Kidney epithelial cell (primary cell): Measurements from ENCODE around the gene MAX. TPM values are rescaled to one million over a fixed set of nuclear protein-coding genes. Genes with fewer than 3 reads are reported as not detected.
"Not testable (repeated sequence)": the region's sequence is repeated elsewhere in the genome, so short reads cannot be mapped to it uniquely, and the experiment has no call there.

Source experiments
- DNase-seq: peaks from one replicate; pipeline ENCODE4 v3.0.0-alpha.2; 2010; ENCODE audit warnings: low read depth
- H3K27me3 ChIP-seq: 2 replicates; pipeline ENCODE4 v1.6.0; 2011; ENCODE audit warnings: low read length; ENCODE audit not compliant: control insufficient read depth, insufficient read depth
- H3K36me3 ChIP-seq: 2 replicates; pipeline ENCODE4 v1.5.1; 2011; ENCODE audit warnings: low read length; ENCODE audit not compliant: control insufficient read depth, insufficient read depth
- H3K4me3 ChIP-seq: 2 replicates; pipeline ENCODE4 v1.5.1; 2011; ENCODE audit warnings: low read depth, mild to moderate bottlenecking, control low read depth, low read length
- CTCF ChIP-seq: IDR thresholded peaks from 2 replicates; pipeline ENCODE4 v1.5.1; 2011; ENCODE audit warnings: mild to moderate bottlenecking, moderate library complexity, low read length, control low read depth, inconsistent platforms; ENCODE audit not compliant: insufficient read depth, poor library complexity, severe bottlenecking
- total RNA-seq: library from RNA; depleted of rRNA; stranded (reverse); fragments of >200 nt; gene quantifications from 2 replicates; pipeline ENCODE4 v1.2.3, GENCODE V29; 2015

MAX gene
- total RNA-seq, 1 donor from 2014 or later = 59.5 TPM

- Histone ChIP-seq H3K4me3 (no peak overlapping the region), H3K27me3 (no peaks in the 10 kb centered on the region), H3K36me3 (peaks cover 2% of the 10 kb centered on the region)
- DNase-seq = no peak
- no peak for TF ChIP-seq CTCF
These were observed 6.6 kb downstream of the MAX start for GRCh38 chr14:65095633-65096205.

DNA sequence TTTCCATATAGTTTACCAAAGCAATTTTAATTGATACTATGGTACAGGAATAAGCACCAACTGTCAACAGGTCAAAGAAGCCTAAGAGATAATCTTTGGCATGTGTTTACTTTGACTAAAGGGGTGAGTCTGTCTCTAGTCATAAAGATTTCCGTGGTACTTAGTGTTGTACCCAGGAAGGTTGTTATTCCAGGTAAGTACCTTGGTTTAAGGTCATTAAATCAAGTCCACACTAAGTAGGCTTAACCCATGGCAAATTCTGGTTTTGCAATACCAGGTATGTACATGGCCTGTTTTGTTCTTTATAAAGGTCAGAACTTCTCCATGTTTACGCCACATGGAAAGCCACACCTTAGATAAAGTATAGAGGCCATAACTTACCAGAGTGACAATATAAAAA is 10.0 kb downstream of the MAX start:
- peaks cover 2% of the 10 kb centered on the region for H3K36me3 ChIP-seq
- TF ChIP-seq CTCF = no peak

DNA sequence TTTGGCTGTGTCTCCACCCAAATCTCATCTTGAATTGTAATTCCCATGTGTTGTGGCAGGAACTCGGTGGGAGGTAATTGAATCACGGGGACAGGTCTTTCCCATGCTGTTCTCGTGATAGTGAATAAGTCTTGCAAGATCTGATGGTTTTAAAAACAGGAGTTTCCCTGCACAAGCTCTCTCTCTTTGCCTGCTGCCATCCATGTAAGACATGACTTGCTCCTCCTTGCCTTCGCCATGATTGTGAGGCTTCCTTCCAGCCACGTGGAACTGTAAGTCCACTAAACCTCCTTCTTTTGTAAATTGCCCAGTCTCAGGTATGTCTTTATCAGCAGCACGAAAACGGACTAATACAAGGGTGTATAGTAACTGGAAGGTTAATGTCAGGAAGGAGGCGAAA is 14.5 kb downstream of the MAX start:
- not testable (repeated sequence) for H3K4me3 ChIP-seq, H3K36me3 ChIP-seq, H3K27me3 ChIP-seq, DNase-seq

More for the DNA sequence above, 10.0 kb downstream of the MAX start:
- DNase-seq = no peak
- H3K27me3 ChIP-seq = no peaks in the 10 kb centered on the region
- no peak overlapping the region for H3K4me3 ChIP-seq

- H3K36me3 ChIP-seq, DNase-seq, H3K4me3 ChIP-seq, H3K27me3 ChIP-seq: not testable (repeated sequence)
These were observed 15.6 kb downstream of the MAX start for GRCh38 chr14:65086686-65087085.

DNA sequence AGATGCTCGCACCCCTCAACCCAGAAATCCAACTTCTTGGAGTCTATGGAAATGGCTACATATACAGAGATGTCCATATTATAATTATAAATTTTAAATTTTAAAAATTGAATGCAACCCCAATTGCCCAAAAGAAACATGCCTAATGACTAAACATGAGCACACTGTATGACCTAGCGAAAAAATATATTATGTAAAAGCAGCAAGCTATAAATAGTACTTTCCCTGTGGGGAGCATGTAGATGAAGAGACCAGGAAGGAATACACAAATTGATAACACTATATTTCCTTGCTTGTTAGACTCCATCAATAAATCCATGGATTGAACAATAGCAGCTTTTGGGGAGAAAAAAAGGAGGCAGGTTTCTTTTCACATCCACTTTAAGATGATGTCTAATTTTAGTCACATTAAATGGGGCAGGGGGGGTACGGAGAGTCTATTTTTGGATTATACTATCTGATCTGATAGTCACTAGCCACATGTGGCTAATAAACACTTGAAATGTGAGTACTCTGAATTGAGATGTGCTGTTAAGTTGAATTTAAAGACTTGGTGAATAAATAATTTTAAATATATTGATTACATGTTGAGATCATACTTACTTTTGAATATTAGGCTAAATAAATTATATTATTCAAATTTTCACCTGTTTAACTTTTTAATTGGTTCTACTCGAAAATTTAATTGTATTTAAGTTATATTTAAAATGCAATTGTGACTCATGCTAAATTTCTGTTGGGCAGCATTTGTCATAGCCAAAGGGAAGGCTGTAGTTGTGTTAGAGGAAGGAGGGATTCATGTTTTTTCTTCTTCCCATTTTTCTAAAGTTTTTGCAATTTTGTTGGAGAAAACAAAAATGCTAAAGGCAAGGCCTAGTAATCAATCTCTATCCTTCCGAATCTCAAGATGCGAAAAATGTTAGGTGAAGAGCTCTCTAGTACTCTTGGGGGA is 17.5 kb downstream of the MAX start:
- DNase-seq = no peak
- Histone ChIP-seq H3K36me3 (no peaks in the 10 kb centered on the region), H3K4me3 (no peak overlapping the region), H3K27me3 (no peaks in the 10 kb centered on the region)
- no peak for TF ChIP-seq CTCF

DNA sequence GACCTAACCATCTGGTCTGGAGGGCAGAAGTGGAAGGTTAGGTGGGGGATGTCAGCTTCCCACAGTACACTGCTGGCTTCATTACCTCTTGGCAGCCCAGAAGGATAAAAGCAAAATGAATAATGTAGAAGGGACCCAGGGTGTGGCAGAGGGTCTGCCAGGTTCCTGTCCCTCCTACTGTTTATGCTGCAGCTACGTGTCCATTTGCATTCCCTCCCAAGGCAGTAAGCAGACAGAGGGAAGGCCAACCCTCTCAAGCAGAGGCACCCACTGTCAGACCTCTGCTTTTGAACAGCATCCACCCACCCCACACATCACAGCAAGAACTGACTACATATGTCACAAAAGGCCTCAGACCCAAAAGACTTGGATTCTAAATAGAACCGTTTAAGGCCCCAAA is 19.4 kb downstream of the MAX start:
- no peaks in the 10 kb centered on the region for H3K36me3 ChIP-seq
- no peaks in the 10 kb centered on the region for H3K27me3 ChIP-seq
- no peak overlapping the region for H3K4me3 ChIP-seq
- no peak for DNase-seq
- no peak for TF ChIP-seq CTCF
